Measurements from ENCODE around the gene RFFL. TPM values are rescaled to one million over a fixed set of nuclear protein-coding genes. Genes with fewer than 3 reads are reported as not detected.
"Not testable (repeated sequence)": the region's sequence is repeated elsewhere in the genome, so short reads cannot be mapped to it uniquely, and the experiment has no call there.

RFFL gene
- total and polyA plus RNA-seq, 2 experiments from 2014 or later = 4.2 to 9.0 TPM

- Histone ChIP-seq H3K36me3 (ENCODE audit: low read depth) (no peaks in the 10 kb centered on the region), H3K27me3 (replicated peaks; ENCODE audit: insufficient read depth) (no peaks in the 10 kb centered on the region), H3K4me2 (ENCODE audit: unreplicated experiment) (peak overlapping the region; percentile 3), H3K79me2 (ENCODE audit: insufficient read depth) (peaks cover 23% of the 10 kb centered on the region), H3K4me1 (ENCODE audit: insufficient read depth) (peaks cover 18% of the 10 kb centered on the region), H3F3A (ENCODE audit: insufficient read depth) (peaks cover 24% of the 10 kb centered on the region), H3K9me3 (ENCODE audit: low read depth) (no peaks in the 10 kb centered on the region), H3K9ac (no peak overlapping the region), H3K4me3 (no peak overlapping the region), H2AFZ (no peak overlapping the region), H3K9me2 (ENCODE audit: insufficient read depth) (no peaks in the 10 kb centered on the region), H4K20me1 (ENCODE audit: insufficient read depth) (no peaks in the 10 kb centered on the region), H3K27ac (no peak overlapping the region)
- TF ChIP-seq EZH2phosphoT487 (IDR thresholded peaks at IDR 0.05; ENCODE audit: insufficient read depth, low read depth) (no peak), EZH2 (IDR thresholded peaks at IDR 0.05; ENCODE audit: insufficient read depth, poor library complexity, severe bottlenecking) (no peak)
- DNase-seq = peak; percentile 56
- in situ Hi-C loops (cut with MboI) = no loop called here
- WGBS, 2 experiments (ENCODE audit: low coverage in 1 of 2, low lambda C conversion rate in 2 of 2, missing lambda C conversion rate in 2 of 2) = 72 to 81% methylated on average over 5 of the region's 5 CpGs
These were observed 16.7 kb downstream of the RFFL start for GRCh38 chr17:35046740-35047283.

DNA sequence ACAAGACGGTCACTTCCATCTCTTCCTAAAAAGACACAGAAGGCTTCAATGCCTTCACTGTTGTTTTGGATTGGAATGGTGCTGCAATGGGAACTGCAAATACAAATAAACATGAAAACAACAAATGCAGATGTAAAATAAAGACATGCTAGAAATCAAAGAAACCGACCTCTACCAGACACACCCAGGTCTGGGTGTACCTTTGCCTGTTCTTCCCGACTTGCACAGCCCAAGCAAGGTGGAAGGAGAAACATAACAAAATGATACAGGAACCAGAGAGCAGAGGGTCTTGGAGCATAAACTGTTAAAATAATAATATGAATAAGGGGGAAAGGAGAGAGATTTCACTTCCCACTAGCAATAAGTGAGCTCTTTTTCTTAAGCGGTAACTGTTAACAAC, 17.3 kb downstream of the RFFL start:
- in situ Hi-C loops (cut with MboI) = no loop called here
- H3K79me2 ChIP-seq (ENCODE audit: insufficient read depth) = peaks cover 23% of the 10 kb centered on the region
- TF ChIP-seq EZH2phosphoT487 (IDR thresholded peaks at IDR 0.05; ENCODE audit: insufficient read depth, low read depth) = no peak
- no peak for TF ChIP-seq EZH2 (IDR thresholded peaks at IDR 0.05; ENCODE audit: insufficient read depth, poor library complexity, severe bottlenecking)
- no peak overlapping the region for H3K4me2 ChIP-seq (ENCODE audit: unreplicated experiment)
- H3K27ac ChIP-seq = no peak overlapping the region
- H2AFZ ChIP-seq = no peak overlapping the region
- H4K20me1 ChIP-seq (ENCODE audit: insufficient read depth) = no peaks in the 10 kb centered on the region
- H3K4me3 ChIP-seq = no peak overlapping the region
- H3K9me2 ChIP-seq (ENCODE audit: insufficient read depth) = no peaks in the 10 kb centered on the region
- H3K9me3 ChIP-seq (ENCODE audit: low read depth) = no peaks in the 10 kb centered on the region
- H3K27me3 ChIP-seq (replicated peaks; ENCODE audit: insufficient read depth) = no peaks in the 10 kb centered on the region
- 97 to 99% methylated on average over 4 of the region's 4 CpGs for WGBS, 2 experiments (ENCODE audit: low coverage in 1 of 2, low lambda C conversion rate in 2 of 2, missing lambda C conversion rate in 2 of 2)
- no peak overlapping the region for H3K9ac ChIP-seq
- no peaks in the 10 kb centered on the region for H3K36me3 ChIP-seq (ENCODE audit: low read depth)
- peaks cover 19% of the 10 kb centered on the region for H3F3A ChIP-seq (ENCODE audit: insufficient read depth)
- DNase-seq = no peak
- peaks cover 13% of the 10 kb centered on the region; the same call in 1 of the 2 replicates for H3K4me1 ChIP-seq (ENCODE audit: insufficient read depth)

GRCh38 chr17:35045458-35045979, 18.0 kb downstream of the RFFL start:
- 95 to 99% methylated on average over 12 to 13 of the region's 13 CpGs for WGBS, 2 experiments (ENCODE audit: low coverage in 1 of 2, low lambda C conversion rate in 2 of 2, missing lambda C conversion rate in 2 of 2)
- H3K27me3 ChIP-seq (replicated peaks; ENCODE audit: insufficient read depth); H3K4me3 ChIP-seq; H3K9ac ChIP-seq; H3K9me3 ChIP-seq (ENCODE audit: low read depth); DNase-seq; in situ Hi-C loops (cut with MboI); H3K4me1 ChIP-seq (ENCODE audit: insufficient read depth); H2AFZ ChIP-seq; H3K27ac ChIP-seq; H3K9me2 ChIP-seq (ENCODE audit: insufficient read depth); H3K4me2 ChIP-seq (ENCODE audit: unreplicated experiment); H4K20me1 ChIP-seq (ENCODE audit: insufficient read depth); H3K36me3 ChIP-seq (ENCODE audit: low read depth): not testable (repeated sequence)
- Histone ChIP-seq H3F3A (ENCODE audit: insufficient read depth) (peaks cover 14% of the 10 kb centered on the region; the same call in 1 of the 2 replicates), H3K79me2 (ENCODE audit: insufficient read depth) (peaks cover 23% of the 10 kb centered on the region)

GRCh38 chr17:35044181-35044580, 19.3 kb downstream of the RFFL start:
- Histone ChIP-seq H3K9me3 (ENCODE audit: low read depth) (no peaks in the 10 kb centered on the region), H3K4me3 (no peak overlapping the region), H2AFZ (no peak overlapping the region), H3K27me3 (replicated peaks; ENCODE audit: insufficient read depth) (no peaks in the 10 kb centered on the region), H3K36me3 (ENCODE audit: low read depth) (no peaks in the 10 kb centered on the region), H3K9me2 (ENCODE audit: insufficient read depth) (no peaks in the 10 kb centered on the region), H3K4me1 (ENCODE audit: insufficient read depth) (peaks cover 9% of the 10 kb centered on the region; the same call in 1 of the 2 replicates), H3K79me2 (ENCODE audit: insufficient read depth) (peaks cover 16% of the 10 kb centered on the region), H3K9ac (no peak overlapping the region), H4K20me1 (ENCODE audit: insufficient read depth) (no peaks in the 10 kb centered on the region), H3K4me2 (ENCODE audit: unreplicated experiment) (no peak overlapping the region), H3K27ac (no peak overlapping the region), H3F3A (ENCODE audit: insufficient read depth) (peaks cover 14% of the 10 kb centered on the region; the same call in 1 of the 2 replicates)
- no peak for DNase-seq
- TF ChIP-seq EZH2phosphoT487 (IDR thresholded peaks at IDR 0.05; ENCODE audit: insufficient read depth, low read depth) (no peak), EZH2 (IDR thresholded peaks at IDR 0.05; ENCODE audit: insufficient read depth, poor library complexity, severe bottlenecking) (no peak)
- in situ Hi-C loops (cut with MboI) = no loop called here
- 93 to 96% methylated on average over 8 of the region's 8 CpGs for WGBS, 2 experiments (ENCODE audit: low coverage in 1 of 2, low lambda C conversion rate in 2 of 2, missing lambda C conversion rate in 2 of 2)
